Measurements from ENCODE around the gene CAMSAP1.
A peak's percentile ranks its signal among the peaks of the same experiment; 100 is the strongest.

Gene CAMSAP1

DNA sequence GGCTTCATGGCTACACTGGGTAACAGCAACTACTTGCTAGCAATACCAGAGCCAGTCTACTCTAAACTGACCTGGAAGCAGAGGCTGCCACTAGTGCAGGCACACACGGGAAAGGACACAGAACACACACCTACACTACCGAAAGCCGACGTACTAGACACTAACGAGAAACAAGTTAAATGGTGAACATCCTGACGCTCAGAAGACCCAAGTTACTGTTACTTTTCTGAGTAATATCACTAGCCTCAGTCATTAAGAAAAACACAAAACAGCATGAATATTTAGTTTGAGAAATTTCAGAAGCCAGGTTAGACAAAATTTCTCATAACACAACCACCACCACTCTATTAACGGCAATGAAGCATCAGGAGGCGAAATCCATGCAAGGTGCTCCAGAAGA, 44.5 kb downstream of the CAMSAP1 start:
- no peak for TF ChIP-seq NFIC (IDR thresholded peaks at IDR 0.05)
- TF ChIP-seq ZBTB7A (IDR thresholded peaks at IDR 0.05; ENCODE audit: low read depth), result no peak
- no peak for TF ChIP-seq RAD21 (IDR thresholded peaks at IDR 0.05; ENCODE audit: low read depth)
- TF ChIP-seq FOXM1 (IDR thresholded peaks at IDR 0.05; ENCODE audit: borderline replicate concordance, low read depth), result no peak
- no peak for TF ChIP-seq TCF12 (IDR thresholded peaks at IDR 0.05; ENCODE audit: low read depth)
- TF ChIP-seq EGR1 (IDR thresholded peaks at IDR 0.05), result no peak
- TF ChIP-seq EP300 (IDR thresholded peaks at IDR 0.05; ENCODE audit: borderline replicate concordance), result no peak
- no peak for TF ChIP-seq TAF1 (IDR thresholded peaks at IDR 0.05; ENCODE audit: low read depth)
- no peak for TF ChIP-seq TEAD4 (IDR thresholded peaks at IDR 0.05)
- TF ChIP-seq CEBPB (IDR thresholded peaks at IDR 0.05), result no peak
- TF ChIP-seq, protein P1, sequence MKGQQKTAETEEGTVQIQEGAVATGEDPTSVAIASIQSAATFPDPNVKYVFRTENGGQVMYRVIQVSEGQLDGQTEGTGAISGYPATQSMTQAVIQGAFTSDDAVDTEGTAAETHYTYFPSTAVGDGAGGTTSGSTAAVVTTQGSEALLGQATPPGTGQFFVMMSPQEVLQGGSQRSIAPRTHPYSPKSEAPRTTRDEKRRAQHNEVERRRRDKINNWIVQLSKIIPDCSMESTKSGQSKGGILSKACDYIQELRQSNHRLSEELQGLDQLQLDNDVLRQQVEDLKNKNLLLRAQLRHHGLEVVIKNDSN (IDR thresholded peaks at IDR 0.05), result no peak
- no peak for TF ChIP-seq MAX (IDR thresholded peaks at IDR 0.05)
- TF ChIP-seq YY1 (IDR thresholded peaks at IDR 0.05; ENCODE audit: low read depth), result no peak
- no peak for TF ChIP-seq CREB1 (IDR thresholded peaks at IDR 0.05; ENCODE audit: low read depth)
- TF ChIP-seq, protein P2, sequence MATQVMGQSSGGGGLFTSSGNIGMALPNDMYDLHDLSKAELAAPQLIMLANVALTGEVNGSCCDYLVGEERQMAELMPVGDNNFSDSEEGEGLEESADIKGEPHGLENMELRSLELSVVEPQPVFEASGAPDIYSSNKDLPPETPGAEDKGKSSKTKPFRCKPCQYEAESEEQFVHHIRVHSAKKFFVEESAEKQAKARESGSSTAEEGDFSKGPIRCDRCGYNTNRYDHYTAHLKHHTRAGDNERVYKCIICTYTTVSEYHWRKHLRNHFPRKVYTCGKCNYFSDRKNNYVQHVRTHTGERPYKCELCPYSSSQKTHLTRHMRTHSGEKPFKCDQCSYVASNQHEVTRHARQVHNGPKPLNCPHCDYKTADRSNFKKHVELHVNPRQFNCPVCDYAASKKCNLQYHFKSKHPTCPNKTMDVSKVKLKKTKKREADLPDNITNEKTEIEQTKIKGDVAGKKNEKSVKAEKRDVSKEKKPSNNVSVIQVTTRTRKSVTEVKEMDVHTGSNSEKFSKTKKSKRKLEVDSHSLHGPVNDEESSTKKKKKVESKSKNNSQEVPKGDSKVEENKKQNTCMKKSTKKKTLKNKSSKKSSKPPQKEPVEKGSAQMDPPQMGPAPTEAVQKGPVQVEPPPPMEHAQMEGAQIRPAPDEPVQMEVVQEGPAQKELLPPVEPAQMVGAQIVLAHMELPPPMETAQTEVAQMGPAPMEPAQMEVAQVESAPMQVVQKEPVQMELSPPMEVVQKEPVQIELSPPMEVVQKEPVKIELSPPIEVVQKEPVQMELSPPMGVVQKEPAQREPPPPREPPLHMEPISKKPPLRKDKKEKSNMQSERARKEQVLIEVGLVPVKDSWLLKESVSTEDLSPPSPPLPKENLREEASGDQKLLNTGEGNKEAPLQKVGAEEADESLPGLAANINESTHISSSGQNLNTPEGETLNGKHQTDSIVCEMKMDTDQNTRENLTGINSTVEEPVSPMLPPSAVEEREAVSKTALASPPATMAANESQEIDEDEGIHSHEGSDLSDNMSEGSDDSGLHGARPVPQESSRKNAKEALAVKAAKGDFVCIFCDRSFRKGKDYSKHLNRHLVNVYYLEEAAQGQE (IDR thresholded peaks at IDR 0.05; ENCODE audit: low read depth), result no peak

GRCh38 chr9:135858491-135859185, 48.7 kb downstream of the CAMSAP1 start:
- TF ChIP-seq, protein P2 (IDR thresholded peaks at IDR 0.05; ENCODE audit: low read depth), result no peak
- TF ChIP-seq YY1 (IDR thresholded peaks at IDR 0.05; ENCODE audit: low read depth) (no peak), CREB1 (IDR thresholded peaks at IDR 0.05; ENCODE audit: low read depth) (no peak), MAX (IDR thresholded peaks at IDR 0.05) (no peak), TAF1 (IDR thresholded peaks at IDR 0.05; ENCODE audit: low read depth) (no peak), NFIC (IDR thresholded peaks at IDR 0.05) (no peak), ZBTB7A (IDR thresholded peaks at IDR 0.05; ENCODE audit: low read depth) (no peak)

DNA sequence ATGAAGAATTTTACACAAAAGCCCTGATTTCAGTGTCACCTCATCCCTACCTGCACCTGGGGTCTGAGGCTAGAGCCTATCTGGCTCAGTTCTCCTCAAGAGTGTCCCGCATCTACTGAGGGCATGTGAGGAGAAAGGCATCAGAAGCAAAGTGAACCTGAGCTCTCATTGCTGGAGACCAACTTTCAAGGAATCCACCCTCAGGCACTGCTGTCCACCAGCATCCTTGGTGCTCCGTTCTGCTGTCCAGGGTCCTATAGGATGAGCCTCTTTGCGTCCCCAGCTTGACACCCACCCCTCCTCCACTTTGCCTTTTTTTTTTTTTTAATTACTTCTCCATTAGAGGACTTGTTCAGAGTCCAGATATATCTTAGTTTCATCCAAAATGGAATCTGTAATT, 49.5 kb downstream of the CAMSAP1 start:
- TF ChIP-seq MAX (IDR thresholded peaks at IDR 0.05), result no peak
- TF ChIP-seq, protein P2 (IDR thresholded peaks at IDR 0.05; ENCODE audit: low read depth), result peak; percentile 36; the same call in 1 of the 2 replicates

- TF ChIP-seq, protein P2 (IDR thresholded peaks at IDR 0.05; ENCODE audit: low read depth), result no peak
- TF ChIP-seq TCF12 (IDR thresholded peaks at IDR 0.05; ENCODE audit: low read depth) (no peak), EGR1 (IDR thresholded peaks at IDR 0.05) (no peak)
Measured at GRCh38 chr9:135857371-135857786, 50.0 kb downstream of the CAMSAP1 start.
